ENCODE measurements around the gene PIF1. TPM values are rescaled to one million over a fixed set of nuclear protein-coding genes. Genes with fewer than 3 reads are reported as not detected.

The PIF1 gene
- total RNA-seq, 1 experiment from 2014 or later = 74.4 TPM

DNA sequence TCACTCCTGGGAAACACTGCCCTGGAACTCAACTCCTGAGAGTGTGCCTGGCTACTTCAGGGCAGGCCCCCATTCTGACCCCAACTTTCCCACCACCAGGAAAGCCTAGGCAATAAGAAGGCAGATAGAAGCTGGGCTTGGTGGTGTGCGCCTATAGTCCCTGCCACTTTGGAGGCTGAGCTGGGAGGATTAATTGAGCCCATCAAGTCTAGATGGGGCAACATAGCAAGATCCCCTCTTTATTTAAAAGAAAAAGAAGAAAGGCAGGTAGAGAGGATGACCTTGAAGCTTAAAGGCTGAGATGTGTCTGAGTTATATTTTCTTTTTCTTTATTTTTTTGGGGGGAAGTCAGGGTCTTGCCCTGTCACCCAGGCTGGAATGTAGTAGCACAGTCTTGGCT is 45.8 kb downstream of the PIF1 start:
- H3K36me3 Mint-ChIP-seq (ENCODE audit: insufficient read depth in 1 of 3, low read depth in 3 of 3) = no peaks in the 10 kb centered on the region; a peak in 2 of 7 replicates
- TF ChIP-seq, protein P1, sequence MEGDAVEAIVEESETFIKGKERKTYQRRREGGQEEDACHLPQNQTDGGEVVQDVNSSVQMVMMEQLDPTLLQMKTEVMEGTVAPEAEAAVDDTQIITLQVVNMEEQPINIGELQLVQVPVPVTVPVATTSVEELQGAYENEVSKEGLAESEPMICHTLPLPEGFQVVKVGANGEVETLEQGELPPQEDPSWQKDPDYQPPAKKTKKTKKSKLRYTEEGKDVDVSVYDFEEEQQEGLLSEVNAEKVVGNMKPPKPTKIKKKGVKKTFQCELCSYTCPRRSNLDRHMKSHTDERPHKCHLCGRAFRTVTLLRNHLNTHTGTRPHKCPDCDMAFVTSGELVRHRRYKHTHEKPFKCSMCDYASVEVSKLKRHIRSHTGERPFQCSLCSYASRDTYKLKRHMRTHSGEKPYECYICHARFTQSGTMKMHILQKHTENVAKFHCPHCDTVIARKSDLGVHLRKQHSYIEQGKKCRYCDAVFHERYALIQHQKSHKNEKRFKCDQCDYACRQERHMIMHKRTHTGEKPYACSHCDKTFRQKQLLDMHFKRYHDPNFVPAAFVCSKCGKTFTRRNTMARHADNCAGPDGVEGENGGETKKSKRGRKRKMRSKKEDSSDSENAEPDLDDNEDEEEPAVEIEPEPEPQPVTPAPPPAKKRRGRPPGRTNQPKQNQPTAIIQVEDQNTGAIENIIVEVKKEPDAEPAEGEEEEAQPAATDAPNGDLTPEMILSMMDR (conservative IDR thresholded peaks at IDR 0.05) = no peak
- no peaks in the 10 kb centered on the region for H3K27me3 Mint-ChIP-seq (ENCODE audit: low read depth)
- H3K27ac ChIP-seq (ENCODE audit: insufficient read length, low read depth, low read length) = no peak overlapping the region
- no peaks in the 10 kb centered on the region for H3K9me3 ChIP-seq (ENCODE audit: control insufficient read depth, low read depth, low read length)
- H2AFZ ChIP-seq (ENCODE audit: low read length) = no peak overlapping the region
- H4K8ac ChIP-seq (replicated peaks; ENCODE audit: insufficient read length, low read depth, low read length) = no peak overlapping the region
- H3K4ac ChIP-seq (ENCODE audit: low read depth, low read length) = no peak overlapping the region
- H3K14ac ChIP-seq (ENCODE audit: insufficient read depth, low read length) = no peak overlapping the region
- no CpG with 5 or more reads among the region's 1 CpG for WGBS (ENCODE audit: extremely low coverage, insufficient read length, low lambda C conversion rate)
- H3K23me2 ChIP-seq (ENCODE audit: insufficient read length, low read depth, low read length, poor library complexity, severe bottlenecking) = peaks cover 7% of the 10 kb centered on the region
- H4K5ac ChIP-seq (ENCODE audit: insufficient read length, low read depth, low read length) = no peak overlapping the region
- no peak overlapping the region for H3K9ac ChIP-seq (ENCODE audit: extremely low read depth, insufficient read length, low read length)
- H4K20me1 ChIP-seq (ENCODE audit: control insufficient read depth, insufficient read depth, insufficient read length) = no peaks in the 10 kb centered on the region
- H2AK5ac ChIP-seq (ENCODE audit: insufficient read length, low read length) = no peak overlapping the region
- no peaks in the 10 kb centered on the region for H3K9me3 Mint-ChIP-seq
- H2BK5ac ChIP-seq (ENCODE audit: insufficient read length, low read length) = no peak overlapping the region
- no peak overlapping the region; a peak in 1 of 7 replicates for H3K27ac Mint-ChIP-seq
- H2BK15ac ChIP-seq (ENCODE audit: low read depth, low read length) = no peak overlapping the region
- no peak overlapping the region for H2BK12ac ChIP-seq (ENCODE audit: insufficient read length, low read depth, low read length)
- H4K91ac ChIP-seq (ENCODE audit: insufficient read length, low read depth, low read length) = no peak overlapping the region
- no peak overlapping the region for H3K4me2 ChIP-seq (ENCODE audit: insufficient read depth, insufficient read length, low read length)
- H3K4me3 Mint-ChIP-seq = no peak overlapping the region
- peaks cover 14% of the 10 kb centered on the region; the same call in 1 of the 2 replicates for H3K4me1 ChIP-seq (ENCODE audit: insufficient read depth, low read length)
- H2BK120ac ChIP-seq (ENCODE audit: low read depth, low read length, poor library complexity, severe bottlenecking) = no peak overlapping the region
- no peaks in the 10 kb centered on the region for H3K27me3 ChIP-seq (ENCODE audit: insufficient read depth, low read length)
- H2BK20ac ChIP-seq (ENCODE audit: low read depth, low read length, poor library complexity, severe bottlenecking) = no peak overlapping the region
- H3K79me2 ChIP-seq (ENCODE audit: insufficient read depth, low read length) = peaks cover 3% of the 10 kb centered on the region; the same call in 1 of the 2 replicates
- H3K56ac ChIP-seq (ENCODE audit: insufficient read length, low read depth, low read length) = no peak overlapping the region
- no peak overlapping the region for H3K18ac ChIP-seq (ENCODE audit: insufficient read length, low read depth, low read length)
- peaks cover 47 to 52% of the 10 kb centered on the region in 2 experiments for H3K4me1 Mint-ChIP-seq
- H3K79me1 ChIP-seq (ENCODE audit: insufficient read depth, low read depth, low read length, poor library complexity, severe bottlenecking) = no peaks in the 10 kb centered on the region
- H3K23ac ChIP-seq (ENCODE audit: insufficient read length, low read depth, low read length) = no peak overlapping the region
- no peak overlapping the region for H3T11ph ChIP-seq (ENCODE audit: low read length)
- no peak for DNase-seq

All from H9 (cell line).